ENCODE results near the gene OTOGL.

DNA sequence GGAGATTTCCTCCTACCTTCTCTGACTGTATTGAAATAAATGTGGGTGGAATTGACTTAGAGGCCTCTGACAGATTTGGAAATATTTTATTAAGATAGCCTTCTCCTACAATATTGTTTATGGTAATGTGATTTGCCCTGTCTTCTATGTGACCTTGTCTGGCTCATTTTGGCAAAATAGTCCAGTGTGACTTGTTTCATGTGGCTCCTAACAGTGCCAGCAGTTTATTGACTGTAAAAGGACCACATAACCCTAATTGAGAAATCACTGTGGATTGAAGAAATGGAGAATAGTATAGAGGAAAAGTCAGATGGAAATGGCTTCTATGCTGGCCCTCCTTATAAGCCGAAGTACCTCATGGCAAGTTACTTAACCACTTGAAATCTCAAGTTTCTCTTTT lies 173.8 kb downstream of the OTOGL start:
- TF ChIP-seq POLR2AphosphoS5 (IDR thresholded peaks at IDR 0.05), result no peak
- TF ChIP-seq, protein P1, sequence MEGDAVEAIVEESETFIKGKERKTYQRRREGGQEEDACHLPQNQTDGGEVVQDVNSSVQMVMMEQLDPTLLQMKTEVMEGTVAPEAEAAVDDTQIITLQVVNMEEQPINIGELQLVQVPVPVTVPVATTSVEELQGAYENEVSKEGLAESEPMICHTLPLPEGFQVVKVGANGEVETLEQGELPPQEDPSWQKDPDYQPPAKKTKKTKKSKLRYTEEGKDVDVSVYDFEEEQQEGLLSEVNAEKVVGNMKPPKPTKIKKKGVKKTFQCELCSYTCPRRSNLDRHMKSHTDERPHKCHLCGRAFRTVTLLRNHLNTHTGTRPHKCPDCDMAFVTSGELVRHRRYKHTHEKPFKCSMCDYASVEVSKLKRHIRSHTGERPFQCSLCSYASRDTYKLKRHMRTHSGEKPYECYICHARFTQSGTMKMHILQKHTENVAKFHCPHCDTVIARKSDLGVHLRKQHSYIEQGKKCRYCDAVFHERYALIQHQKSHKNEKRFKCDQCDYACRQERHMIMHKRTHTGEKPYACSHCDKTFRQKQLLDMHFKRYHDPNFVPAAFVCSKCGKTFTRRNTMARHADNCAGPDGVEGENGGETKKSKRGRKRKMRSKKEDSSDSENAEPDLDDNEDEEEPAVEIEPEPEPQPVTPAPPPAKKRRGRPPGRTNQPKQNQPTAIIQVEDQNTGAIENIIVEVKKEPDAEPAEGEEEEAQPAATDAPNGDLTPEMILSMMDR (IDR thresholded peaks at IDR 0.05 in 8 of 11, conservative IDR thresholded peaks at IDR 0.05 in 3 of 11), result no peak
- no peak for TF ChIP-seq POLR2A (IDR thresholded peaks at IDR 0.05)
